ENCODE measurements around the gene PRKAR1A. TPM values are rescaled to one million over a fixed set of nuclear protein-coding genes. Genes with fewer than 3 reads are reported as not detected.

PRKAR1A gene
- 186 TPM for total RNA-seq

DNA sequence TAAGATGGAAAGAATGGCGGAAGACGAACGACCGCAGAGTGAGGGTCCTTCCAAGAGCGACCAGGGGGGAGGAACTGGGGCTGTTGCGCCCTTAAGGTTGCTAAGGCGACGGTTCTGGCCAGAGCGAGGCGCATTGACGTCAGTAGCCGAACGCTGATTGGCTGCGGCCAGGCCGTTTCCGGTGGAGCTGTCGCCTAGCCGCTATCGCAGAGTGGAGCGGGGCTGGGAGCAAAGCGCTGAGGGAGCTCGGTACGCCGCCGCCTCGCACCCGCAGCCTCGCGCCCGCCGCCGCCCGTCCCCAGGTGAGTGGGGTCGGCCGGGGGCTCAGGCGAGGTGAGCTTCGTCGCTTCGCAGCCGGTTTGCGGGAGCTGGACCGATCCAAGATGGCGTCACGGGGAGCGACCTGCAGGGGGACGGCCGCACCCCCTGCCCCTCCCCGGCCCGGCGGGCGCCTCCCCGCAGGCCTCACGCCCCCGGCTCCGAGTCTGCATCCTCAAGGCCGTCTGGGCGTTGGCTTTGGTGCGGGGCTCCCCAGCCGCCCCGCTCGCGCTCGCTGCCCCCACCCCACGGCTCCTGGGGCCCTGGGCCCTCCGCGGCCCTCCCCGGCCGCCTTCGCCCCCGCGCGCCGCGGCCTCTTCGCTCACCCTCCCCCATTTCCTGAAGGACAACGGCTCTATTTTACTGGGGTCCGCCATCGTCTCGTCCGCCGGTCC is at the start of gene PRKAR1A:
Gene PRKAR1A (plus strand): TSS at position 184 of the 713 bp plus-strand sequence. CDS start 2,970 bp downstream, outside the sequence.
- intact Hi-C loops (cut with DNase I): no loop called here
- Histone ChIP-seq H3K27ac (peak within 1 kb of the TSS; percentile 99), H3K4me3 (peak within 1 kb of the TSS; percentile 71 to 82), H3K4me1 (peaks cover 44% of the 10 kb centered on the region), H3K36me3 (peaks cover 0 to 15% of the 10 kb centered on the region in 2 donors), H3K9me3 (no peaks in the 10 kb centered on the region), H3K27me3 (no peaks in the 10 kb centered on the region)
- DNase-seq (ENCODE audit: extremely low spot score in 2 of 2): no peak
- TF ChIP-seq POLR2AphosphoS5 (IDR thresholded peaks at IDR 0.05; ENCODE audit: insufficient read depth in 1 of 2, low read depth in 1 of 2): peak in 1 of 2 donors; percentile 98
- TF ChIP-seq, protein P1, sequence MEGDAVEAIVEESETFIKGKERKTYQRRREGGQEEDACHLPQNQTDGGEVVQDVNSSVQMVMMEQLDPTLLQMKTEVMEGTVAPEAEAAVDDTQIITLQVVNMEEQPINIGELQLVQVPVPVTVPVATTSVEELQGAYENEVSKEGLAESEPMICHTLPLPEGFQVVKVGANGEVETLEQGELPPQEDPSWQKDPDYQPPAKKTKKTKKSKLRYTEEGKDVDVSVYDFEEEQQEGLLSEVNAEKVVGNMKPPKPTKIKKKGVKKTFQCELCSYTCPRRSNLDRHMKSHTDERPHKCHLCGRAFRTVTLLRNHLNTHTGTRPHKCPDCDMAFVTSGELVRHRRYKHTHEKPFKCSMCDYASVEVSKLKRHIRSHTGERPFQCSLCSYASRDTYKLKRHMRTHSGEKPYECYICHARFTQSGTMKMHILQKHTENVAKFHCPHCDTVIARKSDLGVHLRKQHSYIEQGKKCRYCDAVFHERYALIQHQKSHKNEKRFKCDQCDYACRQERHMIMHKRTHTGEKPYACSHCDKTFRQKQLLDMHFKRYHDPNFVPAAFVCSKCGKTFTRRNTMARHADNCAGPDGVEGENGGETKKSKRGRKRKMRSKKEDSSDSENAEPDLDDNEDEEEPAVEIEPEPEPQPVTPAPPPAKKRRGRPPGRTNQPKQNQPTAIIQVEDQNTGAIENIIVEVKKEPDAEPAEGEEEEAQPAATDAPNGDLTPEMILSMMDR (IDR thresholded peaks at IDR 0.05): no peak
- peak in 1 of 2 donors; percentile 94 for TF ChIP-seq POLR2A (IDR thresholded peaks at IDR 0.05)

DNA sequence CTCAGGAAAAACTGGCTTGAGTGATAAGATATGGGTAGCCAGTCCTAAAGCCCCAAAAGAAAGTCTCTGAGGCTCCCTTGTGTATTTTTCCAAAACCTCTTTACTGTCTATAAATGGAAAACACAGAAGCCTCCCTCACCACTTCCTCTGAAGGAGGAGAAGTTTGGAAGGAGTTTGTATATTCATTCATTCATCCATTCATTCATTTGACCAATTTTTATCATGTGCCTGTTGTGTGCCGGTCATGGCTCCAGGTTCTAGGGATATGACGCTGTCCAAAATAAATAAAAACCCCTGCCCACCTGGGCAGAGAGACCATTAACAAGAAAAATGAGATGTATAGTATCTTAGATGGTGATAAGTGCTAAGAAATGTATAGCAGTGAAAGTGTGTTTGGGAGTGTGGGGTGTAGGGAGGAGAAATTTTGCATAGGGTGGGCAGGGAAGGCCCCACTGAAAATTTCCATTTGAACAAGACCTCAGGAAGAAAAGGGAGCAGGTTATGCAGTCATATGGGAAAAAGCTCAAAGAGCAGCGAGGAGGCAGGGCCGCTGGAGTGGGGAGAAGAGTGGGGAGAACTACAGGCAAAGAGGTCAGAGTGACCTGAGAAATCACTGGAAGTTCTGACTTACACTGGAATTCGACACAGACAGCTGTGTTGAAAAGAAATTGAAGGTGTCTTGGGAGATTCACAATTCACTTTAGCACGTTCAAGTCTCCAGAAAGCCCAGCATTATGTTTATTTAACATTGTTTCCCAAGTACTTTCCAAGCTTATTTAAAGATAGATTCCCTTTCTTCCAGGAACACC is 48.8 kb upstream of the PRKAR1A start:
- no peak for DNase-seq (ENCODE audit: extremely low spot score in 2 of 2)
- no peaks in the 10 kb centered on the region for H3K9me3 ChIP-seq
- no peaks in the 10 kb centered on the region for H3K27me3 ChIP-seq
- H3K4me1 ChIP-seq: peaks cover 8% of the 10 kb centered on the region
- intact Hi-C loops (cut with DNase I): loop anchor here (2.0 to 10.0 kb wide), 2 partner anchors 201 to 289 kb away; no protein-coding TSS in a partner anchor
- no peaks in the 10 kb centered on the region for H3K36me3 ChIP-seq
- peak overlapping the region; percentile 16 for H3K27ac ChIP-seq
- TF ChIP-seq POLR2AphosphoS5 (IDR thresholded peaks at IDR 0.05; ENCODE audit: insufficient read depth in 1 of 2, low read depth in 1 of 2): no peak
- TF ChIP-seq, protein P1 (IDR thresholded peaks at IDR 0.05): no peak
- no peak for TF ChIP-seq POLR2A (IDR thresholded peaks at IDR 0.05)
- no peak overlapping the region for H3K4me3 ChIP-seq

GRCh38 chr17:68468334-68468733 is 43.9 kb upstream of the PRKAR1A start:
- DNase-seq (ENCODE audit: extremely low spot score in 2 of 2): no peak
- Histone ChIP-seq H3K27ac (no peak overlapping the region), H3K27me3 (no peaks in the 10 kb centered on the region), H3K4me1 (no peaks in the 10 kb centered on the region), H3K36me3 (no peaks in the 10 kb centered on the region), H3K4me3 (no peak overlapping the region), H3K9me3 (no peaks in the 10 kb centered on the region)
- TF ChIP-seq POLR2AphosphoS5 (IDR thresholded peaks at IDR 0.05; ENCODE audit: insufficient read depth in 1 of 2, low read depth in 1 of 2): no peak
- TF ChIP-seq, protein P1 (IDR thresholded peaks at IDR 0.05): no peak
- TF ChIP-seq POLR2A (IDR thresholded peaks at IDR 0.05): no peak
- intact Hi-C loops (cut with DNase I): loop anchor here (10.0 kb wide), 1 partner anchor 294 kb away; no protein-coding TSS in a partner anchor

DNA sequence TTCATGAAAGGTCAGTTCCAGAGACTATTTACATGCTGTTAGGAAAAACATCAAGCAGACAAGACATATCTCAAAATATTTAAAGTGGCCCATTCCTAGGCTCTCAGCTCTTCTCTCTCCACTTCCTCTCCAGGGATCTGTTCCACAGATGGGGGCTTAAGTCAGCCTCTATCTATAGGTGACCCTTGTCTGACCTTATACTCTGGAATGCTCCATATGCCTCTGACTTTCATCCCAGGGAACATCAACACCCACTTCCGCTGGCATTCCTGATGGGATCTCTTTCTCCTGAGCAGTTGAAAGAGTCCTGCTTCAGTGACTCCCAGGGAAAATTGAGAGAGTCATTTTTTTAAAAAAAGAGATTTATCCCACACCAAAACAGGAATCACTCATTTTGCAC is 43.4 kb upstream of the PRKAR1A start:
- no peak overlapping the region for H3K4me3 ChIP-seq
- no peak overlapping the region for H3K27ac ChIP-seq
- no peaks in the 10 kb centered on the region for H3K9me3 ChIP-seq
- DNase-seq (ENCODE audit: extremely low spot score in 2 of 2): no peak
- intact Hi-C loops (cut with DNase I): loop anchor here (10.0 kb wide), 1 partner anchor 294 kb away; no protein-coding TSS in a partner anchor
- H3K27me3 ChIP-seq: no peaks in the 10 kb centered on the region
- no peaks in the 10 kb centered on the region for H3K4me1 ChIP-seq
- TF ChIP-seq, protein P1 (IDR thresholded peaks at IDR 0.05): no peak
- TF ChIP-seq POLR2AphosphoS5 (IDR thresholded peaks at IDR 0.05; ENCODE audit: insufficient read depth in 1 of 2, low read depth in 1 of 2) (no peak), POLR2A (IDR thresholded peaks at IDR 0.05) (no peak)
- no peaks in the 10 kb centered on the region for H3K36me3 ChIP-seq

Measured in vagina (tissue), 2 donors.